Activated T-cell treated with anti-CD3 and anti-CD28 coated beads, Interleukin-2, amount 50 U/mL, for 24 hours (primary cell): ENCODE data around the gene ACTG1.

Source experiments
- DNase-seq: peaks from one replicate; pipeline ENCODE4 v3.0.0-alpha.2; 2020
- H3K27ac Mint-ChIP-seq: 2 replicates; pipeline ENCODE4 v1.8.0; 2020; ENCODE audit warnings: mild to moderate bottlenecking, mixed read lengths
- H3K27me3 Mint-ChIP-seq: 2 replicates; pipeline ENCODE4 v1.8.0; 2020; ENCODE audit warnings: mixed read lengths
- H3K36me3 Mint-ChIP-seq: 2 replicates; pipeline ENCODE4 v1.8.0; 2020; ENCODE audit warnings: low read depth, mixed read lengths
- H3K4me1 Mint-ChIP-seq: 2 replicates; pipeline ENCODE4 v1.8.0; 2020; ENCODE audit warnings: low read depth, mixed read lengths
- H3K4me3 Mint-ChIP-seq: 2 replicates; pipeline ENCODE4 v1.8.0; 2020; ENCODE audit warnings: mild to moderate bottlenecking, moderate library complexity, mixed read lengths
- H3K9me3 Mint-ChIP-seq: 2 replicates; pipeline ENCODE4 v1.8.0; 2020; ENCODE audit warnings: mixed read lengths

Gene ACTG1

DNA sequence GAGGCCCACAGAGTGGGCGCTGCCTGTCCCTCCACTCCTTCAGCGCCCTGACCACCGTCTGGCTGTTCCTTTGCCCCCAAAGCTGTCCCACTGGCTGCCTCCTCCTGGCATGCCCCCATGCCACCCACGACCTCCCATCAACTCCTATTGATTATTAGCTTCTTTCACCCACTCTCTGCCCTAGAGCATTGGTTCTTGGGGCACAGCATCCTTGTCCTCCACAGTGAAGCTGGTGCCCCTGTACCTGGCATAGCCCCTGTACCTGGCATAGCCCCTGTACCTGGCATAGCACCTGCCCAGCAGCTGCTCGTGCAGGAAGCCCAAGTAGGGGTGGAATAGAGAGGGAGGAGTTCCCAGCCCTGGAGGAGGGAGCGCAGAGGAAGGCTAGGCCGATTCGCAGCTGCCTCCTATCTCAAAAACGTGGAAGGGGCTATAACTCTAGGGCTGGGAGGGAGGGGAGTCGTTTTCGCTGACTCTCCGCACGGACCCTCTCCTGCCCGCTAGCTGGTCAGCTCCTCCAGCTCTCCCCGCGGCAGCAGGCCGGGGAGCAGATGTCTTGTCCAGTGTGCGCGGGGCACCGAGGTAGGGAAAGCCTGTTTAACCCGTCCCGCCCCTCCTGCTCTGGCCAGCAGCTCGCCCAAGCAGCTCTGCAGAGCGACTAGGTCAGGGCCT, 5.7 kb upstream of the ACTG1 start:
- no peaks in the 10 kb centered on the region for H3K27me3 Mint-ChIP-seq
- peak overlapping the region; percentile 76 for H3K27ac Mint-ChIP-seq
- H3K9me3 Mint-ChIP-seq: no peaks in the 10 kb centered on the region
- no peak for DNase-seq
- peak overlapping the region; percentile 51 for H3K4me3 Mint-ChIP-seq
- peaks cover 17% of the 10 kb centered on the region for H3K36me3 Mint-ChIP-seq
- H3K4me1 Mint-ChIP-seq: peaks cover 29% of the 10 kb centered on the region

DNA sequence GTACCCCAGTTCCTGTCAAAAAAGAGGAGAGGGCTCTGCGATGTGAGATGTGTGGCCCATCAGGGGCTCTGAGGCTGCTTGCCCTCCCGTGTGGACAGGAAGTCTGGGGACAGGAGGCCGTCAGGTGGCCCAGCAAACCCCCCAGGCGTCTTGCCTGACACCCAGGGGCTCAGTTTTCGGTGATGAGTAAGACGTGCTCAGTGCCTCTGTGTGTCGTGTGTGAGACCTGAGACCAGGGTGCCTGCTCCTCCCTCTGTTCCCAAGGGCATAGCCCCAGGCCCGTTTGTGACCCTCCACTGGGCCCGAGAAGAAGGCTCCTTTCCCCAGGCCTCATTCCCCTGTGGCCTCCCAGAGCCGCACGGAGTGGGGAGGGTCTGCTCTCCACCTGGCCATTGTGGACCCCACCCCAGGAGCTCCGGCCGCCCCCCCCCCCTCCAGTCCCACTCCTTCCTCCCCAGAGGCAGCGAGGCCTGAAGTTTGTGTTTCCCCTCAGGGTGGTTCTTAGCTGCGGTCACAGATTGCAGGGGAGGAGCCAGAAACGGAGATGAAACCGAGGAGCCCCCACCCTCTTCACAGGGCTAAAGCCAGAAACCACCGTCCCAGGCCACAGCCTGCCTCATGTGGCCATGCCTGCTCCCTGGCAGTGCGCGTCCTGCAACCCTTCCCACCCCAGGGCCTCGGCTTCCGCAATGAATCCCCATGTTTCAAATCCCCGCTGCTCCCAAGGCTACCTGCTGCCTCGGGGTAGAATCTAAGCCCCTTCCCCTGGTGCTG, 4.9 kb upstream of the ACTG1 start:
- Mint-ChIP-seq H3K9me3 (no peaks in the 10 kb centered on the region), H3K4me1 (peaks cover 29% of the 10 kb centered on the region), H3K4me3 (peak overlapping the region; percentile 51), H3K27me3 (no peaks in the 10 kb centered on the region), H3K27ac (peak overlapping the region; percentile 76), H3K36me3 (peaks cover 17% of the 10 kb centered on the region)
- DNase-seq: no peak

DNA sequence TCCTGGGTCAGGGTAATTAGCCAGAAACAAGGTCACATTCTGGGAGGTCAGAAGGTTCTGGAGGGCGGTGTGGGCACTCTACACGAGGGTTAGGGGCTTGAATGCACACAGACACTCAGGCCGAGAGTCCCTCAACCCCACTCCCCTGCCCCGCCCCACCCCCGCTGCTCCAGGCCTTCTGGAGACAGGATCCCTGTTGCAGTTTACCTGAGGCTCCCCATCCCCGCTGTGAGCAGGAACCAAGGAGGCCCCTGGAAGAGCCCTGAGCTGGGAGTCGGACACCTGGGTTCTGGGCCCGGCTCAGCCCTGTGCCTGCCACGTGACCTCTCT, 4.4 kb upstream of the ACTG1 start:
- H3K4me1 Mint-ChIP-seq: peaks cover 29% of the 10 kb centered on the region
- peak overlapping the region; percentile 66 for H3K27ac Mint-ChIP-seq
- peak overlapping the region; percentile 91 for H3K4me3 Mint-ChIP-seq
- peaks cover 20% of the 10 kb centered on the region for H3K36me3 Mint-ChIP-seq
- H3K9me3 Mint-ChIP-seq: no peaks in the 10 kb centered on the region
- DNase-seq: no peak
- H3K27me3 Mint-ChIP-seq: no peaks in the 10 kb centered on the region

GRCh38 chr17:81516439-81516838, 3.8 kb upstream of the ACTG1 start:
- Mint-ChIP-seq H3K4me1 (peaks cover 29% of the 10 kb centered on the region), H3K27ac (peak overlapping the region; percentile 66)

GRCh38 chr17:81515530-81516041, 3.0 kb upstream of the ACTG1 start:
- peaks cover 27% of the 10 kb centered on the region for H3K4me1 Mint-ChIP-seq
- H3K36me3 Mint-ChIP-seq: peaks cover 34% of the 10 kb centered on the region
- peak overlapping the region; percentile 91 for H3K4me3 Mint-ChIP-seq
- H3K27ac Mint-ChIP-seq: peak overlapping the region; percentile 91
- no peak for DNase-seq
- H3K27me3 Mint-ChIP-seq: no peaks in the 10 kb centered on the region
- H3K9me3 Mint-ChIP-seq: no peaks in the 10 kb centered on the region

More at GRCh38 chr17:81516439-81516838, 3.8 kb upstream of the ACTG1 start:
- no peaks in the 10 kb centered on the region for H3K9me3 Mint-ChIP-seq
- H3K36me3 Mint-ChIP-seq: peaks cover 26% of the 10 kb centered on the region
- H3K27me3 Mint-ChIP-seq: no peaks in the 10 kb centered on the region
- H3K4me3 Mint-ChIP-seq: peak overlapping the region; percentile 91
- DNase-seq: no peak

DNA sequence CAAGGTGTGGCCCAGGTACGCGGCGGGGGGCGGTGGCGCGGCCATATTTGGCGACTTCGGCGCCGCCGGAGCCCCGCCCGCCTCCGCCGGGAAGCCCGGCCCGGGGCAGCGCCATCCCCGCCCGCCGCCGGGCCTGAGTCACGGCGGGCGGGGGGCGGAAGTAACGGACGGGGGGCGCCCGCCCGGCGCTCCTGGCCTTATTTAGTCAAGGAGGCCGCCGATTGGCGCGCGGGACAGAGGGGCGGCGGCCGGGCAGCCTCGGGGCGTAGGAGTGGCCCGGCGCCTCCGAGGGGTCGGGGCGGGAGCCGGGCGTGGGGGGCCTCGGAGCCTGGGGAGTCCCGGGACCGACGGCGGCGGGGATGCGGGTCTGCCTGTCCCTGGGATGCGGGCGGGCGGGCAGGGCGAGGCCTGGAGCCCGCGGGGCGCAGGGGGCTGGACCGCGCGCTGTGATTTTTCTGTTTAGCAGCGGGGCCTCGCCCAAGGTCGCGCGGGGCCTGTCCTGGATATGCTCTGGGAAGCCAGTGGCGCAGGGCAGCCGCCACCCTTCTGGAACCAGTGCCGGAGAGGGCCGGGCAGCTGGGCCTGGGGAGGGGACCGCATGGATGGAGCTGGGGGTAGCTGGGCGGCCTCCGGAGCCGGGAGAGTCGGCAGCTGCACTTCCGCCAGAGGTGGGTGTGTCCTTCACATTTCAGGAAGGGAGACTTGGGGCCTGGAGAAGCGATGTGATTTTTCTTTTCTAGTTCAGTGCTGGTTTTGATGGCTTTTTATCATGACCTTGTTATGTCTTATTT, 2.3 kb upstream of the ACTG1 start:
- Mint-ChIP-seq H3K36me3 (peaks cover 41% of the 10 kb centered on the region), H3K9me3 (no peaks in the 10 kb centered on the region), H3K4me1 (peaks cover 25% of the 10 kb centered on the region), H3K27ac (peak overlapping the region; percentile 91), H3K4me3 (peak overlapping the region; percentile 91), H3K27me3 (no peaks in the 10 kb centered on the region)
- DNase-seq: peak; percentile 83

GRCh38 chr17:81514489-81514738, 1.8 kb upstream of the ACTG1 start:
- Mint-ChIP-seq H3K9me3 (no peaks in the 10 kb centered on the region), H3K4me1 (peaks cover 28% of the 10 kb centered on the region), H3K36me3 (peaks cover 46% of the 10 kb centered on the region), H3K27ac (peak overlapping the region; percentile 86), H3K27me3 (no peaks in the 10 kb centered on the region), H3K4me3 (peak overlapping the region; percentile 90)
- DNase-seq: no peak

GRCh38 chr17:81513753-81514488, 1.3 kb upstream of the ACTG1 start:
- H3K27ac Mint-ChIP-seq: peak overlapping the region; percentile 95
- H3K9me3 Mint-ChIP-seq: no peaks in the 10 kb centered on the region
- H3K36me3 Mint-ChIP-seq: peaks cover 51% of the 10 kb centered on the region
- peaks cover 33% of the 10 kb centered on the region for H3K4me1 Mint-ChIP-seq
- peak; percentile 79 for DNase-seq
- peak overlapping the region; percentile 90 for H3K4me3 Mint-ChIP-seq
- H3K27me3 Mint-ChIP-seq: no peaks in the 10 kb centered on the region

GRCh38 chr17:81513372-81513752, 763 bp upstream of the ACTG1 start:
- Mint-ChIP-seq H3K27me3 (no peaks in the 10 kb centered on the region), H3K36me3 (peaks cover 56% of the 10 kb centered on the region), H3K9me3 (no peaks in the 10 kb centered on the region), H3K4me1 (peaks cover 34% of the 10 kb centered on the region), H3K4me3 (peak overlapping the region; percentile 90), H3K27ac (peak overlapping the region; percentile 95)
- DNase-seq: no peak

- Mint-ChIP-seq H3K9me3 (no peaks in the 10 kb centered on the region), H3K36me3 (peaks cover 63% of the 10 kb centered on the region), H3K4me1 (peaks cover 31% of the 10 kb centered on the region), H3K27ac (peak overlapping the region; percentile 94), H3K4me3 (peak overlapping the region; percentile 94), H3K27me3 (no peaks in the 10 kb centered on the region)
- peak; percentile 69 for DNase-seq
Measured at GRCh38 chr17:81511804-81512561, 616 bp downstream of the ACTG1 start.

DNA sequence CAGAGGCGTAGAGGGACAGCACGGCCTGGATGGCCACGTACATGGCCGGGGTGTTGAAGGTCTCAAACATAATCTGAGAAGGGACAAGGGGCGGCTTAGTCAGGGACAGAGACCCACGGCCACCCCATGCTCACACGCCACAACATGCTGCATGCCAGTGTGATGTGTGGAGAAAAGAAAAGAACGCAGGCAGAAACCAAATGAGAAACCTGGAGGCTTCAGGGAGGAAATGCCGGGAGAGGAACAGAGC, 1.1 kb downstream of the ACTG1 start:
- Mint-ChIP-seq H3K4me1 (peaks cover 27% of the 10 kb centered on the region), H3K9me3 (no peaks in the 10 kb centered on the region), H3K4me3 (peak overlapping the region; percentile 94), H3K27me3 (no peaks in the 10 kb centered on the region), H3K36me3 (peaks cover 60% of the 10 kb centered on the region), H3K27ac (peak overlapping the region; percentile 94)
- no peak for DNase-seq

DNA sequence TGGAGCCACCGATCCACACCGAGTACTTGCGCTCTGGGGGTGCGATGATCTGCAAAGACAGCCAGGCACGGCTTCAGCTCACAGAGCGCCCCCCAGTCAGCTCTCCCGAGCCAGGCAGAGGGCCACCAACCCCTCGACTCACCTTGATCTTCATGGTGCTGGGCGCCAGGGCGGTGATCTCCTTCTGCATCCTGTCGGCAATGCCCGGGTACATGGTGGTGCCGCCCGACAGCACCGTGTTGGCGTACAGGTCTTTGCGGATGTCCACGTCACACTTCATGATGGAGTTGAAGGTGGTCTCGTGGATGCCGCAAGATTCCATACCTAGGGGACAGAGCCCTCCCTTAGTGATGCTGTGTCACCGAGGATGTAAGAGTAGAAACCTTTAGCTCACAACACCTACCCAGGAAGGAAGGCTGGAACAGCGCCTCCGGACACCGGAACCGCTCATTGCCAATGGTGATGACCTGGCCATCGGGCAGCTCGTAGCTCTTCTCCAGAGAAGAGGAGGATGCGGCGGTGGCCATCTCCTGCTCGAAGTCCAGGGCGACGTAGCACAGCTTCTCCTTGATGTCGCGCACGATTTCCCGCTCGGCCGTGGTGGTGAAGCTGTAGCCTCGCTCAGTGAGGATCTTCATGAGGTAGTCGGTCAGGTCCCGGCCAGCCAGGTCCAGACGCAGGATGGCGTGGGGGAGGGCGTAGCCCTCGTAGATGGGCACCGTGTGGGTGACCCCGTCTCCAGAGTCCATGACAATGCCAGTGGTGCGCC, 1.6 kb downstream of the ACTG1 start:
- peaks cover 22% of the 10 kb centered on the region for H3K4me1 Mint-ChIP-seq
- H3K36me3 Mint-ChIP-seq: peaks cover 56% of the 10 kb centered on the region

DNA sequence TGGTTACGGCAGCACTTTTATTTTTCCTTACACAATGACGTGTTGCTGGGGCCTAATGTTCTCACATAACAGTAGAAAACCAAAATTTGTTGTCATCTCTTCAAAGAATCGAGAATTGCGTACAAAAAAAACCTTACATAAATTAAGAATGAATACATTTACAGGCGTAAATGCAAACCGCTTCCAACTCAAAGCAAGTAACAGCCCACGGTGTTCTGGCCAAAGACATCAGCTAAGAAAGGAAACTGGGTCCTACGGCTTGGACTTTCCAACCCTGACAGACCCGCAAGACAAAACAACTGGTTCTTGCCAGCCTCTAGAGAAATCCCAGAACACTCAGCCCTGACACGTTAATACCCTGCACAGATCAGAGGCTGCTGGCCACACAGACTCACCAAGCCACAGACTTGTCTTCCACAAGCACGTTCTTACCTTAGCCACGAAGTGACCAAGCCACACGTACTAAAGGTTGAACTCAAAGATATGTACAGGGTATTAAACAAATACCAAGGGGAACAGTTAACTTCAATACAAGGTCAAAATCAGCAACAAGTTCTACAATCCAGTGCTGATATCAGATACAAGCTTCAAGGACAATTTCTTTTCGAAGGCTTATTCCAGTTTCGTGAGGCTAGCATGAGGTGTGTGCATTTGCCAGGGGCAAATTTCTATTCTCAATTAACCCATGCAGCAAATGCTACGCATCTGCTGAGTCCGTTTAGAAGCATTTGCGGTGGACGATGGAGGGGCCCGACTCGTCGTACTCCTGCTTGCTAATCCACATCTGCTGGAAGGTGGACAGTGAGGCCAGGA, 2.4 kb downstream of the ACTG1 start:
- Mint-ChIP-seq H3K27me3 (no peaks in the 10 kb centered on the region), H3K4me3 (peak overlapping the region; percentile 94), H3K36me3 (peaks cover 51% of the 10 kb centered on the region), H3K4me1 (peaks cover 18% of the 10 kb centered on the region), H3K27ac (peak overlapping the region; percentile 94), H3K9me3 (no peaks in the 10 kb centered on the region)
- DNase-seq: no peak

More for the DNA sequence above, 1.6 kb downstream of the ACTG1 start:
- H3K9me3 Mint-ChIP-seq: no peaks in the 10 kb centered on the region
- DNase-seq: peak; percentile 63
- peak overlapping the region; percentile 94 for H3K4me3 Mint-ChIP-seq
- no peaks in the 10 kb centered on the region for H3K27me3 Mint-ChIP-seq
- peak overlapping the region; percentile 94 for H3K27ac Mint-ChIP-seq
